ENCODE measurements around the gene RNF224.
"Not testable (repeated sequence)": the region's sequence is repeated elsewhere in the genome, so short reads cannot be mapped to it uniquely, and the experiment has no call there.

Gene RNF224

DNA sequence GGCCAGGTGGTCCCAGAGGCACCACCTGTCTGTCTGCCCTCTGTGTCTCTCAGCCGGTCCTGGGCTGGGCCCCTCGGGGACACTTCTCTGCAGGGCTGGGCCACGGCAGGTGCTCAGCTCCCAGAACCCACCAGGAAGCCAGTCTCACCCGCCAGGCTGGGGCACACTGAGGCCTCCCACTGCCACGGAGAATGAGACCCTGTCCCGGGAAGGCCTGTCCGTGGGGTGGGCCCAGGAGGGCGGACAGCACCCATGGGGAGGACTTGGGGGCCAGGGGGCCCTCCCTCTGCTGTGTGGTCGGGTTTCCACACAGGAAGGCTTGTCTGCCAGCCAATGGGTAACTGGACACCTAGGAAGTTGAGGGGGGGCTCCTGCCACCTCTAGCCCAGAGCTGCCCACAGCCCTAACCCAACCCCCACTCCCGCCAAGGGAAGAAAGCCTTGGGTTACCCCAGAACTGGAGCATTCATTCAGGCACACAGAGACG, 9.7 kb downstream of the RNF224 start:
- TF ChIP-seq, protein P1, sequence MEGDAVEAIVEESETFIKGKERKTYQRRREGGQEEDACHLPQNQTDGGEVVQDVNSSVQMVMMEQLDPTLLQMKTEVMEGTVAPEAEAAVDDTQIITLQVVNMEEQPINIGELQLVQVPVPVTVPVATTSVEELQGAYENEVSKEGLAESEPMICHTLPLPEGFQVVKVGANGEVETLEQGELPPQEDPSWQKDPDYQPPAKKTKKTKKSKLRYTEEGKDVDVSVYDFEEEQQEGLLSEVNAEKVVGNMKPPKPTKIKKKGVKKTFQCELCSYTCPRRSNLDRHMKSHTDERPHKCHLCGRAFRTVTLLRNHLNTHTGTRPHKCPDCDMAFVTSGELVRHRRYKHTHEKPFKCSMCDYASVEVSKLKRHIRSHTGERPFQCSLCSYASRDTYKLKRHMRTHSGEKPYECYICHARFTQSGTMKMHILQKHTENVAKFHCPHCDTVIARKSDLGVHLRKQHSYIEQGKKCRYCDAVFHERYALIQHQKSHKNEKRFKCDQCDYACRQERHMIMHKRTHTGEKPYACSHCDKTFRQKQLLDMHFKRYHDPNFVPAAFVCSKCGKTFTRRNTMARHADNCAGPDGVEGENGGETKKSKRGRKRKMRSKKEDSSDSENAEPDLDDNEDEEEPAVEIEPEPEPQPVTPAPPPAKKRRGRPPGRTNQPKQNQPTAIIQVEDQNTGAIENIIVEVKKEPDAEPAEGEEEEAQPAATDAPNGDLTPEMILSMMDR (IDR thresholded peaks at IDR 0.05; ENCODE audit: insufficient read depth, low read length, poor library complexity, severe bottlenecking) = no peak
- Histone ChIP-seq H3K27me3 (replicated peaks; ENCODE audit: control insufficient read depth, insufficient read depth, low read length) (no peaks in the 10 kb centered on the region; the same call in 1 of the 2 replicates), H3K36me3 (ENCODE audit: control insufficient read depth, insufficient read depth, low read length) (peaks cover under 1% of the 10 kb centered on the region), H3K4me3 (replicated peaks; ENCODE audit: low read depth, low read length) (peak overlapping the region; percentile 31; the same call in 1 of the 2 replicates)
- no peak for DNase-seq (ENCODE audit: extremely low read depth, insufficient read length)

DNA sequence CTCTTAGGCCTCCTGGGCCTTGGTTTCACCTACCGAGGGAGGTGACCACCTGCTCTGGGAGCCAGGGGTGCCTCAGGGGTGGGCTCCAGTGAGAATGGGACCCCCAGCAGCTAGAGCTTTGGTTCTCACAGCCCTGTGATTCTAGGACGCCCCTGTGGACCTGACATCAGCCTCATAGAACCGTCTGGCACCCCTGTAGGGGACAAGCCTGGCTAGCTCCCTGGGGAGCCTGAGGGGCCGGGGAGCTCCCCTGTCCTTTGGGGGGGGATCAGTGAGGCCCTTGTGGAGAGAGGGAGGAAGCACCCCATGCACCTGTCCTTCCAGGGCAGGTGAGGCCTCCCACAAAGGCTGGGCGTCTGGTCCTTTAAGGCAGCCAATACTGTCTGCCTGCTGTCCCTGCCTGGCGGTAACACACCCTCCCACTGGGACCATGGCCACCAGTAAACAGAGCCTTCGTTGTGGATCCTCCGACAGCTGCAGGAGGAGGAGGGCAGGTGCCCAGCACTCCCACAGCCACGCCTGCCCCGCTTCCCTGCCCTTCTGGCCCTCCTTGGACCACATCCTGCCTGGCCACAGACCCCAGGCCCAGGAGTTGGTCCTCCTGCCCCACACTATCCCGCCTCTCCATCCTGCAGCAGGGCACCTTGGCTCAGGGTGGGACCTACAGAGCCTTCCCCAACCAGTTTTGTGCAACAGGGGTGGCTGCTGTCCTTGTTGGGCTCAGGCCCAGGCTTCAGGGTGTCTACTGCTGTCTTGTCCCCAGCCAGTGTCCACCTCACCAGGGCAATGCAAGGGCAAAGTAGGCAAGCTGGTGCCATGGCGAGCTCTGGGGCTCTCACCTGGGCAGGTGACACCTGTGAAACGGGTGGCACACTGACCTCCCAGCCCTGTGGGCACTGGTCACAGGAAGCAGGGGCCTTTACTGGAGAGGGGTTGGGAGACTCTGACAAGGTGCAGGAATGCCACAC, 10.7 kb downstream of the RNF224 start:
- TF ChIP-seq, protein P1 (IDR thresholded peaks at IDR 0.05; ENCODE audit: insufficient read depth, low read length, poor library complexity, severe bottlenecking) = no peak
- Histone ChIP-seq H3K27me3 (replicated peaks; ENCODE audit: control insufficient read depth, insufficient read depth, low read length) (no peaks in the 10 kb centered on the region; the same call in 1 of the 2 replicates), H3K36me3 (ENCODE audit: control insufficient read depth, insufficient read depth, low read length) (peaks cover 10% of the 10 kb centered on the region), H3K4me3 (replicated peaks; ENCODE audit: low read depth, low read length) (no peak overlapping the region)
- DNase-seq (ENCODE audit: extremely low read depth, insufficient read length) = no peak

DNA sequence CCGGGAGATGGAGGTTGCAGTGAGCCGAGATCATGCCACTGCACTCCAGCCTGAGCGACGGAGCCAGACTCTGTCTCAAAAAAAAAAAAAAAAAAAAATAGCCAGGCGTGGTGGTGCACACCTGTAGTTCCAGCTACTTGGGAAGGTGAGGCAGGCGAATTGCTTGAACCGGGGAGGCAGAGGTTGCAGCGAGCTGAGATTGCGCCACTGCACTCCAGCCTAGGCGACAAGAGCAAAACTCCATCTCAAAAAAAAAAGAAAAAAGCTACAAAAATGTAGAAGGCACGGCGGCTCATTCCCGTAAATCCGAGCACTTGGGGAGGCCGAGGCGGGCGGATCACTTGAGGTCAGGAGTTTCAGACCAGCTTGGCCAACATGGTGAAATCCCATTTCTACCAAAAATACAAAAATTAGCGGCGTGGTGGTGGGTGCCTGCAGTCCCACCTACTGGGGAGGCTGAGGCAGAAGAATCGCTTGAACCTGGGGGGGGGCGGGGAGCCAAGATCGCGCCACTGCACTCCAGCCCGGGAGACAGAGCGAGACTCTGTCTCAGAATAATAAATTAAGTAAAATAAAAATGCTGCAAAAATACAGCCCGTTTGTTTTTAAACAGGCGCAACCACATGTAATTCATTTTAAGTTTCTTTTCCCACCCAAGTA, 12.4 kb downstream of the RNF224 start:
- DNase-seq (ENCODE audit: extremely low read depth, insufficient read length); H3K27me3 ChIP-seq (replicated peaks; ENCODE audit: control insufficient read depth, insufficient read depth, low read length): not testable (repeated sequence)
- Histone ChIP-seq H3K4me3 (replicated peaks; ENCODE audit: low read depth, low read length) (peak overlapping the region; percentile 80), H3K36me3 (ENCODE audit: control insufficient read depth, insufficient read depth, low read length) (peaks cover 18% of the 10 kb centered on the region)

DNA sequence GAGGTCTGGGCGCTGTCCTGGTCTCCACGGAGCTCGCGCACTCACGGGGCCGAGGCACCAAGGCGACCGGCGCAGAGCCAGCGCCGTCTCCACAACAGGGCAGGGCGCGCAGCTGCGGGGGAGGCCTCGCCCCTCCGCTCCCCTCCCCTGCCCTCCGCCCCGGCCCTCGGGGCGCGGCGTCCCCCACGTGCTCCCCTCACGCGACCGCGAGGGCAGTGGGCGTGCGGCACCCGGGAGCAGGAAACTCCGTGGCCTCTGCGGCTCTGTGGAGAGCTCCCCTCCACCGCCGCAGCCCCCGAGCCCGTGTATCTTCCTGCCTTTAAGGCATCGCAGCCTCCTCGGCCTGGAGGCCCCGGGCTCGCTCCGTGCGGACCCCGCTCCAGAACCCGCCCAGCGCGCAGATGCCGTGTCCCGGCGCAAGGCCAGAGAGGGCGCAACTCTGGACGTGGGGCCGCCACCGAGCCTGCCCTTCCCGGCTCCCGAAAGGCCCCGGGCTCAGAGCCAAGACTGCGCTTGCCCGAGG, 13.1 kb downstream of the RNF224 start:
- H3K36me3 ChIP-seq (ENCODE audit: control insufficient read depth, insufficient read depth, low read length) = peaks cover 18% of the 10 kb centered on the region
- peak overlapping the region; percentile 80 for H3K4me3 ChIP-seq (replicated peaks; ENCODE audit: low read depth, low read length)
- TF ChIP-seq, protein P1 (IDR thresholded peaks at IDR 0.05; ENCODE audit: insufficient read depth, low read length, poor library complexity, severe bottlenecking) = peak; percentile 18
- no peak for DNase-seq (ENCODE audit: extremely low read depth, insufficient read length)
- H3K27me3 ChIP-seq (replicated peaks; ENCODE audit: control insufficient read depth, insufficient read depth, low read length) = no peaks in the 10 kb centered on the region

DNA sequence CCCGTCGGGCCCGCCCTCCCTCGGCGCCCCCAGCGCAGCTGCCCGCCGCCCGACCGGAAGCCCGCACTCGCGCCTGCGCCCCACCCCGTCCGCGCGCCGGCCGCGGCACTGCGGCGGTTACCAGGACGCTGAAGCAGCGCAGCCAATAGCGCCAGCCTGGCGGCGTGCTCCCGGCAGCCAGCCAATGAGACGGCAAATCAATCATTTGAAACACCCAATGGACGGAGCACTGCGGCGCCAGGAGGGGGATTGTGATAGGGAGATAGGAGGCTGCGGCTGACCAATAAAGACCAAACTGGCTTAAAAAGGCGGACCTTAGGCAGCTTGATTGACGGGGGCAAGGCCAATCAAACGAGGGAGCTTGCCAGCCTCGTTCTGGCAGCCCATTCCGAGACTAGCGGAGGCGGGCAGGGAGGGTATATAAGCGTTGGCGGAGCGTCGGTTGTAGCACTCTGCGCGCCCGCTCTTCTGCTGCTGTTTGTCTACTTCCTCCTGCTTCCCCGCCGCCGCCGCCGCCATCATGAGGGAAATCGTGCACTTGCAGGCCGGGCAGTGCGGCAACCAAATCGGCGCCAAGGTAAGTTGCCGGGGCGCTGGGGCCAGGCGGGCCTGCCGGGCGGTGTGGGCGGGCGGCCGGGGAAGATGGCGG, 13.7 kb downstream of the RNF224 start, which contains the start of gene TUBB4B:
Gene TUBB4B, plus strand, starts transcription at position 447 of the 649 bp plus-strand sequence. Its CDS starts 74 bp downstream, at position 521.
- TF ChIP-seq, protein P1 (IDR thresholded peaks at IDR 0.05; ENCODE audit: insufficient read depth, low read length, poor library complexity, severe bottlenecking) = no peak
- no peaks in the 10 kb centered on the region for H3K27me3 ChIP-seq (replicated peaks; ENCODE audit: control insufficient read depth, insufficient read depth, low read length)
- H3K36me3 ChIP-seq (ENCODE audit: control insufficient read depth, insufficient read depth, low read length) = peaks cover 18% of the 10 kb centered on the region
- peak within 1 kb of the TSS; percentile 95 for H3K4me3 ChIP-seq (replicated peaks; ENCODE audit: low read depth, low read length)
- DNase-seq (ENCODE audit: extremely low read depth, insufficient read length) = peak; percentile 100
